Heart left ventricle (tissue), 13 donors: Measurements from ENCODE around the gene LYZL2.

Experiments used
- CTCF ChIP-seq, 12 donors: fragments of 200-600 bp; sonication (generic) in 4 of 12; IDR thresholded peaks; one replicate each; pipeline versions ENCODE4 v1.5.0 to v1.8.0; 2018 to 2022; ENCODE audit warnings: antibody characterized with exemption in 12 of 12, mild to moderate bottlenecking in 5 of 12
- POLR2A ChIP-seq, 2 donors: fragments of 450-650 bp; IDR thresholded peaks; one replicate each; pipeline ENCODE4 v1.6.1; 2017; ENCODE audit warnings: antibody characterized with exemption in 2 of 2, mild to moderate bottlenecking in 2 of 2, moderate library complexity in 2 of 2
- donor health status: ischemic (EF 13 %, LVEDD 7.1; RV severe dilation, severe dysfunction).
- donor health status: DM: no; HTN: yes; CAD: no.
- donor health status: DM: no; HTN: no; CAD: no.
- donor health status: ischemic (EF 25% LVEDD 6.9; RV normal size, moderate dysfunction).
- donor health status: ischemic (EF 25% LVEDD 5.7; RV mildly dilated, moderate dysfunction).
- donor health status: ischemic (EF 35%, LVEDD 5.7; RV mildly dilated, moderate dysfunction).
- donor health status: nonischemic (EF 11% LVEDD 7.7; RV severe dilation, severe dysfunction).
- donor health status: DM: yes; HTN: yes; CAD: no.
- donor health status: PGD.
- donor health status: ischemic (EF 29% LVEDD 5.4; RV normal size, mild dysfunction).
- donor health status: nonischemic (EF 23%, LVEDD 6.1; RV moderate dilation, normal function).

- TF ChIP-seq CTCF (IDR thresholded peaks at IDR 0.05) = no peak
- no peak for TF ChIP-seq POLR2A (IDR thresholded peaks at IDR 0.05)
Measured at GRCh38 chr10:30675791-30676718, 46.5 kb upstream of the LYZL2 start.
